ENCODE results near the gene POU2F2. TPM values are rescaled to one million over a fixed set of nuclear protein-coding genes. Genes with fewer than 3 reads are reported as not detected.
A peak's percentile ranks its signal among the peaks of the same experiment; 100 is the strongest.

Gene POU2F2
- total RNA-seq, 2 experiments from 2014 or later, result 33.5 to 59.5 TPM

DNA sequence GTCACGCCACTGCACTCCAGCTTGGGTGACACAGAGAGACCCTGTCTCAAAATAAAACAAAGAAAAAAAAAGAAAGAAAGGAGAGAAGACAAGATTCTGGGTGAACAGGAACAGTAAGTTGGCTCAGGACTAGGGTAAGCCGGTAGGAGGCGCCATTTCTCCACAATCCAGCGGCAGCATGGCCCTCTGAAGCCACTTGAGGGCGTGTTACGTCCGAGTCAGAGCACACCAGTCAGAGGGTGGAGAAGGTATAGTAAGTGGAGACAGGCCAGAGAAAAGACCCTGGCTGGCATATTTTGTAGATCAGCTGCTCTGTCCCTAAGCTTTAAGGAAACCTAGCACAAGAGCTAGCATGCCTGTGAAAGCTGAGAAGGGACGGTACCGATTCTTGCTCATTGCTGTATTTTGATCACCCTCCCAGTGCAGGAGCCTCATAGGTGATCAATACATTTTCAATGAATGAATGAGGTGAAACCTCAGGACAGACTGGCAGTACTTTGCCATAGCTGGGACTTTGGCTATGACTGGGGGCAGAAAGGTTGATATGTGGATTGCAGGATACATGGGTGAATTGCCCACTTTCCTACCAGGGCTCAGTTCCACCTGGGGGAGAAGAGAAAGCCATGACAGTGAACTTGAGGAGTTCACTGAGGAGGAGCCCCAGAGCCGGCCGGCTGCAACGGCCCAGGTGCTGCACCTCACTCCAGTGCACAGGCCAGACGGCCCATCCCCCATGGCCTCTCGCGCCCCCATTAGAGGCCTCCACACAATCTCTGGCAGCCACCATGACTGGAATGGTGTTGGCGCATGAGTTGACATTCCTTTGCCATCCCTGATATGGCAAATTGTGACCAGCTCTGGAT lies 23.5 kb downstream of the POU2F2 start:
- CTCF ChIA-PET (ENCODE audit: unreplicated experiment), result interaction anchor here (0.7 to 2.1 kb wide), 5 partner anchors 11 to 134 kb away, joined by 3 to 9 read pairs (median 4); partner anchors contain the start of gene POU2F2
- intact Hi-C loops (cut with micrococcal nuclease; ENCODE audit: unreplicated experiment), result loop anchor here (1.0 to 2.0 kb wide), 6 partner anchors 21 to 217 kb away; partner anchors contain the start of genes GSK3A and MEGF8
- no peaks in the 10 kb centered on the region for H4K20me1 ChIP-seq (ENCODE audit: insufficient read depth, low read length)
- H3K4me3 ChIP-seq (ENCODE audit: low read depth, low read length, poor library complexity, severe bottlenecking), result peak overlapping the region; percentile 46
- H3K36me3 ChIP-seq (ENCODE audit: insufficient read depth, low read length), result peaks cover 88% of the 10 kb centered on the region
- DNase-seq (ENCODE audit: low spot score), result peak; percentile 95
- H3K27ac ChIP-seq (ENCODE audit: low read depth, low read length, poor library complexity, severe bottlenecking), result peak overlapping the region; percentile 87
- TF ChIP-seq, protein P1, sequence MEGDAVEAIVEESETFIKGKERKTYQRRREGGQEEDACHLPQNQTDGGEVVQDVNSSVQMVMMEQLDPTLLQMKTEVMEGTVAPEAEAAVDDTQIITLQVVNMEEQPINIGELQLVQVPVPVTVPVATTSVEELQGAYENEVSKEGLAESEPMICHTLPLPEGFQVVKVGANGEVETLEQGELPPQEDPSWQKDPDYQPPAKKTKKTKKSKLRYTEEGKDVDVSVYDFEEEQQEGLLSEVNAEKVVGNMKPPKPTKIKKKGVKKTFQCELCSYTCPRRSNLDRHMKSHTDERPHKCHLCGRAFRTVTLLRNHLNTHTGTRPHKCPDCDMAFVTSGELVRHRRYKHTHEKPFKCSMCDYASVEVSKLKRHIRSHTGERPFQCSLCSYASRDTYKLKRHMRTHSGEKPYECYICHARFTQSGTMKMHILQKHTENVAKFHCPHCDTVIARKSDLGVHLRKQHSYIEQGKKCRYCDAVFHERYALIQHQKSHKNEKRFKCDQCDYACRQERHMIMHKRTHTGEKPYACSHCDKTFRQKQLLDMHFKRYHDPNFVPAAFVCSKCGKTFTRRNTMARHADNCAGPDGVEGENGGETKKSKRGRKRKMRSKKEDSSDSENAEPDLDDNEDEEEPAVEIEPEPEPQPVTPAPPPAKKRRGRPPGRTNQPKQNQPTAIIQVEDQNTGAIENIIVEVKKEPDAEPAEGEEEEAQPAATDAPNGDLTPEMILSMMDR (conservative IDR thresholded peaks at IDR 0.05; ENCODE audit: low read length), result peak; percentile 100
- TF ChIP-seq EZH2phosphoT487 (IDR thresholded peaks at IDR 0.05; ENCODE audit: borderline replicate concordance, low read depth, low read length), result no peak
- H3K9me3 ChIP-seq (ENCODE audit: low read length), result no peaks in the 10 kb centered on the region
- peaks cover 60% of the 10 kb centered on the region for H3K4me1 ChIP-seq (ENCODE audit: insufficient read depth, low read length, poor library complexity, severe bottlenecking)
- H2AFZ ChIP-seq (ENCODE audit: low read length), result no peak overlapping the region; the same call in 1 of the 2 replicates
- H3K9me2 ChIP-seq (ENCODE audit: insufficient read depth, low read length), result no peaks in the 10 kb centered on the region
- BruUV-seq (replicated peaks), result no TSS peak
- POLR2A ChIA-PET, result interaction anchor here (1.1 to 2.3 kb wide), 2 partner anchors 13 to 19 kb away, joined by 3 to 9 read pairs; no protein-coding TSS in a partner anchor
- H3K4me2 ChIP-seq (ENCODE audit: low read length), result peak overlapping the region; percentile 72
- H3K79me2 ChIP-seq (ENCODE audit: insufficient read depth, low read depth, low read length), result peaks cover 18% of the 10 kb centered on the region; the same call in 1 of the 2 replicates

DNA sequence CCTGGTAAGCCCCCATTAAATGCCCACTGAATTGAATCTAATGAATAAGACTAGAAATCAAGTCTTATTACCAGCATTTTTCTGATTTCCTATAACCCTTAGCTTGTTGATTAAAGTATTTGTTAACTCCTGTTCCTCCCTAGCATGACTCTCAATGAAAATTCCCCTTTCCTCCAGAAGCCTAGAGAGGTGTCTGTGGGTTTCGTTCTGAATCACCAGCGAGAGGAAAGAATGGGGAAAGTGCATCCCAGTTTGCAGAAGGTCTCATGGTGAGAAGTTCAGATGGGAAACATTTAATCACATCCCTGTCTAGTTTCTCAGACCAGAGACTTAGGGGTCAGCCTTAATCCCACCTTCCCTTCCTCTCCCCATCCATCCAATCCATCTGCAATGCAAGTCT lies 26.9 kb downstream of the POU2F2 start:
- H3K9me3 ChIP-seq (ENCODE audit: low read length), result no peaks in the 10 kb centered on the region
- peaks cover 26% of the 10 kb centered on the region for H3K4me1 ChIP-seq (ENCODE audit: insufficient read depth, low read length, poor library complexity, severe bottlenecking)
- peaks cover 84% of the 10 kb centered on the region for H3K36me3 ChIP-seq (ENCODE audit: insufficient read depth, low read length)
- no peak overlapping the region for H2AFZ ChIP-seq (ENCODE audit: low read length)
- TF ChIP-seq, protein P1 (conservative IDR thresholded peaks at IDR 0.05; ENCODE audit: low read length), result no peak
- no peak for TF ChIP-seq EZH2phosphoT487 (IDR thresholded peaks at IDR 0.05; ENCODE audit: borderline replicate concordance, low read depth, low read length)
- peaks cover 5% of the 10 kb centered on the region; the same call in 1 of the 2 replicates for H3K79me2 ChIP-seq (ENCODE audit: insufficient read depth, low read depth, low read length)
- no peaks in the 10 kb centered on the region for H3K9me2 ChIP-seq (ENCODE audit: insufficient read depth, low read length)
- no peak overlapping the region for H3K27ac ChIP-seq (ENCODE audit: low read depth, low read length, poor library complexity, severe bottlenecking)
- intact Hi-C loops (cut with micrococcal nuclease; ENCODE audit: unreplicated experiment), result no loop called here
- CTCF ChIA-PET (ENCODE audit: unreplicated experiment), result interaction anchor here (0.9 to 1.0 kb wide), 2 partner anchors 11 to 29 kb away, joined by 3 read pairs; partner anchors contain the start of gene ZNF574
- H4K20me1 ChIP-seq (ENCODE audit: insufficient read depth, low read length), result no peaks in the 10 kb centered on the region
- POLR2A ChIA-PET, result no interaction called here
- no peak overlapping the region for H3K4me3 ChIP-seq (ENCODE audit: low read depth, low read length, poor library complexity, severe bottlenecking)
- no peak overlapping the region for H3K4me2 ChIP-seq (ENCODE audit: low read length)
- DNase-seq (ENCODE audit: low spot score), result no peak
- TSS peak; percentile 44 for BruUV-seq (replicated peaks)

Measured in OCI-LY7 (cell line).